Measurements from ENCODE around the gene ANK3. TPM values are rescaled to one million over a fixed set of nuclear protein-coding genes. Genes with fewer than 3 reads are reported as not detected.

Gene ANK3
- total RNA-seq, 6 experiments from 2014 or later, result 7.8 to 25.7 (median 16.6) TPM

GRCh38 chr10:60031664-60032063 is 358.0 kb downstream of the ANK3 start:
- no peaks in the 10 kb centered on the region for H3K27me3 ChIP-seq
- no peak overlapping the region for H3K27ac ChIP-seq
- H3K36me3 ChIP-seq, result no peaks in the 10 kb centered on the region
- DNase-seq, result no peak
- TF ChIP-seq CTCF (IDR thresholded peaks at IDR 0.05) (no peak), POLR2A (IDR thresholded peaks at IDR 0.05) (no peak)
- intact Hi-C loops (cut with DNase I), result loop anchor here (5.0 to 10.0 kb wide), 2 partner anchors 404 to 407 kb away; no protein-coding TSS in a partner anchor
- peak; percentile 35 to 52 (median 40) for ATAC-seq
- H3K4me3 ChIP-seq, result no peak overlapping the region
- peaks cover 0 to 5% (median 0%) of the 10 kb centered on the region in 4 donors for H3K4me1 ChIP-seq
- no peaks in the 10 kb centered on the region for H3K9me3 ChIP-seq

- Histone ChIP-seq H3K27ac (no peak overlapping the region), H3K27me3 (no peaks in the 10 kb centered on the region), H3K4me3 (no peak overlapping the region), H3K36me3 (no peaks in the 10 kb centered on the region), H3K9me3 (no peaks in the 10 kb centered on the region), H3K4me1 (peaks cover 0 to 5% (median 0%) of the 10 kb centered on the region in 4 donors)
- intact Hi-C loops (cut with DNase I), result loop anchor here (5.0 to 10.0 kb wide), 2 partner anchors 404 to 406 kb away; no protein-coding TSS in a partner anchor
- WGBS (ENCODE audit: insufficient coverage, low coverage, low lambda C conversion rate, missing lambda C conversion rate), result 82% methylated on average over 1 of the region's 1 CpG
- no peak for DNase-seq
- no peak for ATAC-seq
- no peak for TF ChIP-seq CTCF (IDR thresholded peaks at IDR 0.05)
- no peak for TF ChIP-seq POLR2A (IDR thresholded peaks at IDR 0.05)
Observed at GRCh38 chr10:60031183-60031582, 358.5 kb downstream of the ANK3 start.

GRCh38 chr10:60029475-60029874 is 360.2 kb downstream of the ANK3 start:
- no peaks in the 10 kb centered on the region for H3K36me3 ChIP-seq
- H3K4me3 ChIP-seq, result no peak overlapping the region
- H3K27ac ChIP-seq, result no peak overlapping the region
- no peak for DNase-seq
- intact Hi-C loops (cut with DNase I), result no loop called here
- WGBS (ENCODE audit: insufficient coverage, low coverage, low lambda C conversion rate, missing lambda C conversion rate), result 45% methylated on average over 6 of the region's 6 CpGs
- TF ChIP-seq POLR2A (IDR thresholded peaks at IDR 0.05) (no peak), CTCF (IDR thresholded peaks at IDR 0.05) (no peak)
- no peak for ATAC-seq
- H3K9me3 ChIP-seq, result no peaks in the 10 kb centered on the region
- peaks cover 0 to 5% (median 0%) of the 10 kb centered on the region in 4 donors for H3K4me1 ChIP-seq
- H3K27me3 ChIP-seq, result no peaks in the 10 kb centered on the region

GRCh38 chr10:60028081-60028480 is 361.6 kb downstream of the ANK3 start:
- WGBS (ENCODE audit: insufficient coverage, low coverage, low lambda C conversion rate, missing lambda C conversion rate), result 86% methylated on average over 1 of the region's 1 CpG
- H3K9me3 ChIP-seq, result no peaks in the 10 kb centered on the region
- H3K27me3 ChIP-seq, result no peaks in the 10 kb centered on the region
- intact Hi-C loops (cut with DNase I), result no loop called here
- H3K36me3 ChIP-seq, result no peaks in the 10 kb centered on the region
- H3K27ac ChIP-seq, result no peak overlapping the region
- no peak for ATAC-seq
- H3K4me1 ChIP-seq, result peaks cover 0 to 5% (median 0%) of the 10 kb centered on the region in 4 donors
- no peak for DNase-seq
- H3K4me3 ChIP-seq, result no peak overlapping the region
- no peak for TF ChIP-seq POLR2A (IDR thresholded peaks at IDR 0.05)
- TF ChIP-seq CTCF (IDR thresholded peaks at IDR 0.05), result no peak

GRCh38 chr10:60025279-60025678 is 364.4 kb downstream of the ANK3 start:
- Histone ChIP-seq H3K27me3 (no peaks in the 10 kb centered on the region), H3K27ac (no peak overlapping the region), H3K4me1 (no peaks in the 10 kb centered on the region), H3K4me3 (no peak overlapping the region), H3K9me3 (no peaks in the 10 kb centered on the region), H3K36me3 (no peaks in the 10 kb centered on the region)
- DNase-seq (no peak), ATAC-seq (no peak)
- TF ChIP-seq CTCF (IDR thresholded peaks at IDR 0.05) (no peak), POLR2A (IDR thresholded peaks at IDR 0.05) (no peak)
- intact Hi-C loops (cut with DNase I), result no loop called here
- WGBS (ENCODE audit: insufficient coverage, low coverage, low lambda C conversion rate, missing lambda C conversion rate), result 70% methylated on average over 1 of the region's 1 CpG
